HL-60 (cell line): ENCODE measurements around the gene AMPD2.

Experiments
- DNase-seq, 2 experiments: peaks; one replicate each; pipeline ENCODE4 v3.0.0-alpha.2; 2010 to 2020; ENCODE audit warnings: low read depth in 1 of 2, low spot score in 1 of 2
- H3K27ac ChIP-seq: fragments of 250-450 bp; sonication (Bioruptor Pico); replicated peaks from 2 replicates; pipeline ENCODE4 v1.5.1; 2020; ENCODE audit warnings: mild to moderate bottlenecking, moderate library complexity
- H3K27me3 ChIP-seq: fragments of 250-450 bp; sonication (Bioruptor Pico); 2 replicates; pipeline ENCODE4 v1.5.1; 2021; ENCODE audit warnings: mild to moderate bottlenecking, moderate library complexity; ENCODE audit not compliant: insufficient read depth, poor library complexity, severe bottlenecking
- H3K4me3 ChIP-seq: replicated peaks from 2 replicates; pipeline ENCODE4 v1.5.1; 2011; ENCODE audit warnings: mild to moderate bottlenecking, control low read depth, low read length; ENCODE audit not compliant: insufficient read depth
- GABPA ChIP-seq: IDR thresholded peaks from 2 replicates; pipeline ENCODE4 v1.6.1; 2012; ENCODE audit warnings: low read depth
- POLR2AphosphoS5 ChIP-seq: IDR thresholded peaks from 2 replicates; pipeline ENCODE4 v1.6.1; 2012; ENCODE audit warnings: low read depth
- SPI1 ChIP-seq: IDR thresholded peaks from 2 replicates; pipeline ENCODE4 v1.6.1; 2012; ENCODE audit warnings: low read depth, mild to moderate bottlenecking, borderline replicate concordance
- TF ChIP-seq, protein P1 (sequence below): IDR thresholded peaks from one replicate; pipeline ENCODE4 v1.5.1; 2011; ENCODE audit warnings: low read length, control low read depth, inconsistent platforms; ENCODE audit not compliant: insufficient read depth
- TF ChIP-seq, protein P2 (sequence below): IDR thresholded peaks from 2 replicates; pipeline ENCODE4 v1.6.1; 2012; ENCODE audit warnings: low read depth; ENCODE audit not compliant: insufficient replicate concordance

Gene AMPD2

DNA sequence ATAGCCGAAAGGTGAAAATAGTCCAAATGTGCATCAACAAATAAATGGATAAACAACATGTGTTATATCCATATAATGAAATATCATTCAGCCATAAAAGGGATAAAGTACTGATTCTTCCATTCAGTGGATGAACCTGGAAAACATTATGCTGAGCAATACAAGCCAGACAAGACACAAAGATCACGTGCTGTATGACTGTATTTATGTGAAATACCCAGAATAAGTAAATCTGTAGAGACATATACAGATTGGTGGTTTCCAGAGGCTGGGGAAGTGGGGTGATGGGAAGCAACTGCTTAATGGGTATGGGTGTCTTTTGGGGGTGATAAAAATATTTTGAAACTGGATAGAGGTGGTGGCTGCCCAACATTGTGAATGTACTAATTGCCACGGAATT, 23.0 kb downstream of the AMPD2 start:
- no peaks in the 10 kb centered on the region for H3K27me3 ChIP-seq
- TF ChIP-seq SPI1, result no peak
- TF ChIP-seq, protein P1, sequence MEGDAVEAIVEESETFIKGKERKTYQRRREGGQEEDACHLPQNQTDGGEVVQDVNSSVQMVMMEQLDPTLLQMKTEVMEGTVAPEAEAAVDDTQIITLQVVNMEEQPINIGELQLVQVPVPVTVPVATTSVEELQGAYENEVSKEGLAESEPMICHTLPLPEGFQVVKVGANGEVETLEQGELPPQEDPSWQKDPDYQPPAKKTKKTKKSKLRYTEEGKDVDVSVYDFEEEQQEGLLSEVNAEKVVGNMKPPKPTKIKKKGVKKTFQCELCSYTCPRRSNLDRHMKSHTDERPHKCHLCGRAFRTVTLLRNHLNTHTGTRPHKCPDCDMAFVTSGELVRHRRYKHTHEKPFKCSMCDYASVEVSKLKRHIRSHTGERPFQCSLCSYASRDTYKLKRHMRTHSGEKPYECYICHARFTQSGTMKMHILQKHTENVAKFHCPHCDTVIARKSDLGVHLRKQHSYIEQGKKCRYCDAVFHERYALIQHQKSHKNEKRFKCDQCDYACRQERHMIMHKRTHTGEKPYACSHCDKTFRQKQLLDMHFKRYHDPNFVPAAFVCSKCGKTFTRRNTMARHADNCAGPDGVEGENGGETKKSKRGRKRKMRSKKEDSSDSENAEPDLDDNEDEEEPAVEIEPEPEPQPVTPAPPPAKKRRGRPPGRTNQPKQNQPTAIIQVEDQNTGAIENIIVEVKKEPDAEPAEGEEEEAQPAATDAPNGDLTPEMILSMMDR, result no peak
- DNase-seq, result no peak
- no peak overlapping the region for H3K4me3 ChIP-seq
- H3K27ac ChIP-seq, result no peak overlapping the region

DNA sequence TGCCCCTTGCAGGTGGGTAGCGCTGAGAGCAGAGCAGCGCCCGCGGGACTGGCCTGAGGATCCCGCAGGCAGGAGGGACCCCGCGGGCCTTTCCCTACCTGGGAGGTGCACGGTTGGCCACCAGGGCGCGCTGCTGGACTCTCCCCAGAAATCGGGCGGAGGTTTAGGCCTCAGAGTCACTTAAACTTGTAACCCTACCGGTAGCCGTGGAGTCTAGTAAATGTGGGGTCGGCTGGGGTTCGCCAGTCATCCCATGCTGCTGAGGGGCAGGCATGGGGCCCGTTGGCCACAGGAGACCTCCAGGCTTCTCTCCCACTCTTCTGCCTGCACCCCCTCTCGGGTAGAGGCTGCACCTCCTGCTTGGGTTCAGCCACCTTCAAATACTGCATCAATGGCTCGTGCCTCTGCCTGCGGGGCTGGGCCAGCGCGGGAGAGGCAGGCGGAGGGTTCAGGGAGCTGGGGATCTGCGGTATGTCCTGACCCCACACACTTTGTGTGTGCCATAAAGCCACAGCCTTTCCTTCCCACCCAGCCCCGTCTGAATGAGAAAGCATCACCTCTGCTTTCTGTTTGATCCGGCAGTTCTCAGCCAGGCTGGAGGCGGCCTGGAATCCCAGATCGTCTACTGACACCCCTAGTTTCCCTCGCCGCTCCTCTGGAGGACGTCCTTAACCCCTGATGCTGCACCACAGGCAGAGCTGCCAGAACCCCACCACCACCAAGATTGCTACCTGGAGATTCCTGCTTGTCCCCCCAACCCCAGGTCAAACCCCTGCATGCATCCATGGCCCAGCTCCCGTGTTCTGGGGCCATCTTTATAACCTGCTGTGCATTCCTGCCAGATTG, 24.0 kb downstream of the AMPD2 start:
- TF ChIP-seq GABPA (no peak), POLR2AphosphoS5 (no peak), SPI1 (no peak)
- TF ChIP-seq, protein P1, result peak; percentile 78
- TF ChIP-seq, protein P2, sequence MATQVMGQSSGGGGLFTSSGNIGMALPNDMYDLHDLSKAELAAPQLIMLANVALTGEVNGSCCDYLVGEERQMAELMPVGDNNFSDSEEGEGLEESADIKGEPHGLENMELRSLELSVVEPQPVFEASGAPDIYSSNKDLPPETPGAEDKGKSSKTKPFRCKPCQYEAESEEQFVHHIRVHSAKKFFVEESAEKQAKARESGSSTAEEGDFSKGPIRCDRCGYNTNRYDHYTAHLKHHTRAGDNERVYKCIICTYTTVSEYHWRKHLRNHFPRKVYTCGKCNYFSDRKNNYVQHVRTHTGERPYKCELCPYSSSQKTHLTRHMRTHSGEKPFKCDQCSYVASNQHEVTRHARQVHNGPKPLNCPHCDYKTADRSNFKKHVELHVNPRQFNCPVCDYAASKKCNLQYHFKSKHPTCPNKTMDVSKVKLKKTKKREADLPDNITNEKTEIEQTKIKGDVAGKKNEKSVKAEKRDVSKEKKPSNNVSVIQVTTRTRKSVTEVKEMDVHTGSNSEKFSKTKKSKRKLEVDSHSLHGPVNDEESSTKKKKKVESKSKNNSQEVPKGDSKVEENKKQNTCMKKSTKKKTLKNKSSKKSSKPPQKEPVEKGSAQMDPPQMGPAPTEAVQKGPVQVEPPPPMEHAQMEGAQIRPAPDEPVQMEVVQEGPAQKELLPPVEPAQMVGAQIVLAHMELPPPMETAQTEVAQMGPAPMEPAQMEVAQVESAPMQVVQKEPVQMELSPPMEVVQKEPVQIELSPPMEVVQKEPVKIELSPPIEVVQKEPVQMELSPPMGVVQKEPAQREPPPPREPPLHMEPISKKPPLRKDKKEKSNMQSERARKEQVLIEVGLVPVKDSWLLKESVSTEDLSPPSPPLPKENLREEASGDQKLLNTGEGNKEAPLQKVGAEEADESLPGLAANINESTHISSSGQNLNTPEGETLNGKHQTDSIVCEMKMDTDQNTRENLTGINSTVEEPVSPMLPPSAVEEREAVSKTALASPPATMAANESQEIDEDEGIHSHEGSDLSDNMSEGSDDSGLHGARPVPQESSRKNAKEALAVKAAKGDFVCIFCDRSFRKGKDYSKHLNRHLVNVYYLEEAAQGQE, result no peak
- no peak overlapping the region for H3K27ac ChIP-seq
- H3K27me3 ChIP-seq, result no peaks in the 10 kb centered on the region
- DNase-seq, result peak in 1 of 2 experiments; percentile 83
- no peak overlapping the region for H3K4me3 ChIP-seq

DNA sequence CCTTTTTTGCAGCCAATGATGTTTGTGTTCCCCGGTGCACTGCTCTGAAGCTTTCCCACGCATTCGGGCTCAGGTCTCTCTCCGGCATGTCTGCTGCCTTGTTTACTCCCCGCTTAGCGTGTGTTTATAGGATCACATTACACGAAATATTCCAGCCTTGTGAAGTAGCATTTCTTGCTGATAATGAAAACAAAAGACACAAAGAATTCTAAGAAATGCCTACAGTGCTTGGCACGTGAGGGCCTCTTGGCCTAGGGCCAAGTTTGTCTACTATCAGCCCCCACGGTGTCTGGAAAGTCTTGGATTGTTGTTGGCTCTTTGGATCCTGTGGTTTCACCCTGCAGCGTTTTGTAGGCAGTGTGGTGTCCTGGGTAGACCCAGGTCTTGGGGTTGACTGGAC, 25.0 kb downstream of the AMPD2 start:
- Histone ChIP-seq H3K4me3 (no peak overlapping the region), H3K27me3 (no peaks in the 10 kb centered on the region), H3K27ac (no peak overlapping the region)
- DNase-seq, result no peak
- TF ChIP-seq SPI1 (no peak), GABPA (no peak), POLR2AphosphoS5 (no peak)
- TF ChIP-seq, protein P2, result no peak
- TF ChIP-seq, protein P1, result no peak

DNA sequence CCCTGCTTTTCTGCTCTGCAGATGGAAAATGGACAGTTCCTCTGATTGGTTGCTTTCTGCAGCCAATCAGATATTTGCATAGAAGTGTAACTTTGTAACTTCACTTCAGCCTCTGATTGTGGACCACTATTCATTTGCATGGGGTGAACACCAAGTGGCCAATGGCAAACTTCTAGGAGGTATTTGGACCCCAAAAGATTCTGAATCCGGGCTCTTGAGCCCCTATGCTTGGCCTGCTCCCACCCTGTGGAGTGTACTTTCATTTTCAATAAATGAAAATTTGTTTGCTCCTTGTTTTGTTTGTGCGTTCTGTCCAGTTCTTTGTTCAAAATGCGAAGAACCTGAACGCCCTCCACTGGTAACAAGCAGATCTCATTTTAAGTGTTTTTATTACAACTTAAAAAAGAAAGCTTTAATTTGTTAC, 29.9 kb downstream of the AMPD2 start:
- no peaks in the 10 kb centered on the region for H3K27me3 ChIP-seq
- no peak for DNase-seq
- TF ChIP-seq, protein P1, result no peak
- no peak for TF ChIP-seq SPI1
- TF ChIP-seq, protein P2, result no peak
- TF ChIP-seq POLR2AphosphoS5, result no peak
- TF ChIP-seq GABPA, result no peak
- H3K27ac ChIP-seq, result no peak overlapping the region
- H3K4me3 ChIP-seq, result no peak overlapping the region
